HepG2 (cell line): Measurements from ENCODE around the gene CHRNB1. TPM values are rescaled to one million over a fixed set of nuclear protein-coding genes. Genes with fewer than 3 reads are reported as not detected.

ENCODE experiments used
- EEA1 ChIP-seq: sonication (generic); formaldehyde crosslinking; IDR thresholded peaks from 2 replicates; pipeline ENCODE4 v1.5.1; 2020; ENCODE audit warnings: mild to moderate bottlenecking, missing genetic modification reagents, borderline replicate concordance
- ETV5 ChIP-seq: IDR thresholded peaks from 2 replicates; pipeline ENCODE4 v1.6.1; 2018; ENCODE audit warnings: missing biosample characterization, missing genetic modification reagents, inconsistent platforms, borderline replicate concordance
- MAF1 ChIP-seq: sonication (generic); formaldehyde crosslinking; IDR thresholded peaks from 2 replicates; pipeline ENCODE4 v1.5.0; 2020; ENCODE audit warnings: missing genetic modification reagents, borderline replicate concordance
- PHF5A ChIP-seq: IDR thresholded peaks from one replicate; pipeline ENCODE4 v1.6.1; 2018; ENCODE audit warnings: low read depth, missing genetic modification reagents; ENCODE audit not compliant: unreplicated experiment
- PRPF4 ChIP-seq: fragments of 200-400 bp; formaldehyde crosslinking; IDR thresholded peaks from 2 replicates; pipeline ENCODE4 v1.6.1; 2016; ENCODE audit warnings: low read length, low read depth; ENCODE audit not compliant: poor library complexity, severe bottlenecking
- PTBP1 ChIP-seq: fragments of 200-400 bp; formaldehyde crosslinking; IDR thresholded peaks from 2 replicates; pipeline ENCODE4 v1.6.1; 2018; ENCODE audit warnings: low read length, low read depth; ENCODE audit not compliant: poor library complexity, severe bottlenecking
- RARG ChIP-seq: sonication (generic); formaldehyde crosslinking; IDR thresholded peaks from 2 replicates; pipeline ENCODE4 v1.4.0; 2020; ENCODE audit warnings: low read depth, mild to moderate bottlenecking, missing genetic modification reagents
- RFX3 ChIP-seq: IDR thresholded peaks from 2 replicates; pipeline ENCODE4 v1.6.1; 2016; ENCODE audit warnings: missing biosample characterization, missing genetic modification reagents
- SALL2 ChIP-seq: sonication (generic); formaldehyde crosslinking; IDR thresholded peaks from 2 replicates; pipeline ENCODE4 v1.8.1; 2023; ENCODE audit warnings: mild to moderate bottlenecking, missing genetic modification reagents, inconsistent platforms
- SMAD1 ChIP-seq: sonication (generic); formaldehyde crosslinking; IDR thresholded peaks from 2 replicates; pipeline ENCODE4 v1.4.0; 2020; ENCODE audit warnings: missing genetic modification reagents, low read depth, mild to moderate bottlenecking, borderline replicate concordance
- SOX6 ChIP-seq, 2 experiments: fragments of 450-650 bp in 1 of 2; sonication (generic) in 1 of 2; formaldehyde crosslinking in 1 of 2; IDR thresholded peaks; 2 replicates each; pipeline versions ENCODE4 v1.4.0 to v1.6.1; 2017 to 2020; ENCODE audit warnings: antibody characterized with exemption in 1 of 2, mild to moderate bottlenecking in 1 of 2, missing genetic modification reagents in 1 of 2
- TBP ChIP-seq: sonication (generic); formaldehyde crosslinking; IDR thresholded peaks from 2 replicates; pipeline ENCODE4 v1.5.0; 2020; ENCODE audit warnings: missing genetic modification reagents
- THAP11 ChIP-seq: IDR thresholded peaks from 2 replicates; pipeline ENCODE4 v1.6.1; 2016; ENCODE audit warnings: missing biosample characterization, missing genetic modification reagents
- UBTF ChIP-seq: sonication (generic); formaldehyde crosslinking; IDR thresholded peaks from 2 replicates; pipeline ENCODE4 v1.4.0; 2020; ENCODE audit warnings: mild to moderate bottlenecking, missing genetic modification reagents
- ZFP41 ChIP-seq: sonication (generic); formaldehyde crosslinking; IDR thresholded peaks from 2 replicates; pipeline ENCODE4 v1.4.0; 2020; ENCODE audit warnings: mild to moderate bottlenecking, missing genetic modification reagents, borderline replicate concordance
- ZNF263 ChIP-seq: sonication (generic); formaldehyde crosslinking; IDR thresholded peaks from 2 replicates; pipeline ENCODE4 v1.4.0; 2020; ENCODE audit warnings: missing genetic modification reagents
- ZNF367 ChIP-seq: sonication (generic); formaldehyde crosslinking; IDR thresholded peaks from 2 replicates; pipeline ENCODE4 v1.4.0; 2020; ENCODE audit warnings: missing genetic modification reagents, borderline replicate concordance
- ZNF543 ChIP-seq: sonication (generic); formaldehyde crosslinking; IDR thresholded peaks from 2 replicates; pipeline ENCODE4 v1.4.0; 2020; ENCODE audit warnings: mild to moderate bottlenecking, missing genetic modification reagents
- ZNF557 ChIP-seq: sonication (generic); formaldehyde crosslinking; IDR thresholded peaks from 2 replicates; pipeline ENCODE4 v1.4.0; 2020; ENCODE audit warnings: missing genetic modification reagents
- ZNF746 ChIP-seq: sonication (generic); formaldehyde crosslinking; IDR thresholded peaks from 2 replicates; pipeline ENCODE4 v1.8.0; 2022; ENCODE audit warnings: mild to moderate bottlenecking, missing genetic modification reagents
- ZNF891 ChIP-seq: sonication (generic); formaldehyde crosslinking; IDR thresholded peaks from 2 replicates; pipeline ENCODE4 v1.5.0; 2020; ENCODE audit warnings: mild to moderate bottlenecking, missing genetic modification reagents
- ZSCAN5A ChIP-seq: sonication (generic); formaldehyde crosslinking; IDR thresholded peaks from 2 replicates; pipeline ENCODE4 v1.8.0; 2022; ENCODE audit warnings: mild to moderate bottlenecking, missing genetic modification reagents, borderline replicate concordance
- ZZZ3 ChIP-seq: sonication (generic); formaldehyde crosslinking; IDR thresholded peaks from 2 replicates; pipeline ENCODE4 v1.4.0; 2020; ENCODE audit warnings: missing genetic modification reagents, mild to moderate bottlenecking, borderline replicate concordance
- polyA plus RNA-seq, 8 experiments: library from polyadenylated mRNA; depleted of rRNA in 3 of 8; stranded (reverse) in 7 of 8; unstranded in 1 of 8; fragments of >200 nt; fragmentation: Illumina TruSeq in 4 of 8; extraction: Trizol in 4 of 8; gene quantifications; 2 replicates each; pipeline versions ENCODE4 v1.2.1 to v1.2.3, GENCODE V29; 2011 to 2016; ENCODE audit warnings: low read depth in 4 of 8, missing spikeins in 1 of 8, mixed read lengths in 1 of 8; ENCODE audit not compliant: insufficient read depth in 1 of 8
- total RNA-seq, 5 experiments: library from RNA; depleted of rRNA; stranded (reverse); fragments of >200 nt; fragmentation: Illumina TruSeq; extraction: Trizol; gene quantifications; 2 replicates each; pipeline ENCODE4 v1.2.3, GENCODE V29; 2016; ENCODE audit warnings: low read depth in 1 of 5
- TF ChIP-seq, protein P1 (sequence below): sonication (generic); formaldehyde crosslinking; IDR thresholded peaks from 2 replicates; pipeline ENCODE4 v1.4.0; 2020; ENCODE audit warnings: mild to moderate bottlenecking, low read depth, missing genetic modification reagents
- TF ChIP-seq, protein P2 (sequence below): sonication (generic); formaldehyde crosslinking; IDR thresholded peaks from 2 replicates; pipeline ENCODE4 v1.8.1; 2023; ENCODE audit warnings: mild to moderate bottlenecking, missing genetic modification reagents

Gene CHRNB1
- total and polyA plus RNA-seq, 2 of the 13 experiments (the other 11 are each of a cell fraction or from before 2014, with no cell fraction given) = 5.4 to 33.7 TPM

DNA sequence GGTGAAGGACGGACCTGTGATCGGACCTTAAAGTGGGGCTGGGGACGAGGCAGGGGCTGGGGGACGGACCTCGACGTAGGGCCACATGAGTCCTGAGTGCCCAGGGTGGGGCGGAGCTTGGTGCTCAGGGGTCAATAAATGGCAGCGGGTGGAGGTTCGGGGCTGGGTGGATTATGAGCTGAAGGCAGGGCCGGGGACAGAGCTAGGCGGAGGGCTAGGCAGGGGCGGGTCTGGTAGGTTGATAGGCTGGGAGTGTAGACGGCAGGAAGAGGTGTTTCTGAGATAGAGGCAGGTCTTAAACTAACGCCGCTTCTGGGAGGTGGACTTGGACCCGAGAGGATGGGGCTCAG is 733 bp downstream of the CHRNB1 start (continued):
- TF ChIP-seq, protein P1, sequence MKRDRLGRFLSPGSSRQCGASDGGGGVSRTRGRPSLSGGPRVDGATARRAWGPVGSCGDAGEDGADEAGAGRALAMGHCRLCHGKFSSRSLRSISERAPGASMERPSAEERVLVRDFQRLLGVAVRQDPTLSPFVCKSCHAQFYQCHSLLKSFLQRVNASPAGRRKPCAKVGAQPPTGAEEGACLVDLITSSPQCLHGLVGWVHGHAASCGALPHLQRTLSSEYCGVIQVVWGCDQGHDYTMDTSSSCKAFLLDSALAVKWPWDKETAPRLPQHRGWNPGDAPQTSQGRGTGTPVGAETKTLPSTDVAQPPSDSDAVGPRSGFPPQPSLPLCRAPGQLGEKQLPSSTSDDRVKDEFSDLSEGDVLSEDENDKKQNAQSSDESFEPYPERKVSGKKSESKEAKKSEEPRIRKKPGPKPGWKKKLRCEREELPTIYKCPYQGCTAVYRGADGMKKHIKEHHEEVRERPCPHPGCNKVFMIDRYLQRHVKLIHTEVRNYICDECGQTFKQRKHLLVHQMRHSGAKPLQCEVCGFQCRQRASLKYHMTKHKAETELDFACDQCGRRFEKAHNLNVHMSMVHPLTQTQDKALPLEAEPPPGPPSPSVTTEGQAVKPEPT = no peak
- TF ChIP-seq ZNF891 (CRISPR knock-in tag) (no peak), ZNF746 (CRISPR knock-in tag) (no peak; the same call in 1 of the 2 replicates), SALL2 (CRISPR knock-in tag) (0 out of 2 replicates have a peak, but pooled peaks have one; percentile 1), PRPF4 (no peak), PTBP1 (no peak), ZNF543 (CRISPR knock-in tag) (no peak), RFX3 (no peak), SMAD1 (CRISPR knock-in tag) (no peak), RARG (no peak), ZNF557 (CRISPR knock-in tag) (no peak), SOX6 (IDR thresholded peaks at IDR 0.05) (no peak), SOX6 (CRISPR knock-in tag; IDR thresholded peaks at IDR 0.05) (no peak), MAF1 (CRISPR knock-in tag) (no peak), ETV5 (CRISPR knock-in tag) (no peak), EEA1 (CRISPR knock-in tag) (no peak), THAP11 (no peak), UBTF (CRISPR knock-in tag) (no peak; the same call in 1 of the 2 replicates), ZSCAN5A (no peak), PHF5A (no peak), ZZZ3 (CRISPR knock-in tag) (no peak), ZNF367 (CRISPR knock-in tag) (no peak), ZNF263 (CRISPR knock-in tag) (no peak), ZFP41 (no peak), TBP (CRISPR knock-in tag) (no peak)
- TF ChIP-seq, protein P2, sequence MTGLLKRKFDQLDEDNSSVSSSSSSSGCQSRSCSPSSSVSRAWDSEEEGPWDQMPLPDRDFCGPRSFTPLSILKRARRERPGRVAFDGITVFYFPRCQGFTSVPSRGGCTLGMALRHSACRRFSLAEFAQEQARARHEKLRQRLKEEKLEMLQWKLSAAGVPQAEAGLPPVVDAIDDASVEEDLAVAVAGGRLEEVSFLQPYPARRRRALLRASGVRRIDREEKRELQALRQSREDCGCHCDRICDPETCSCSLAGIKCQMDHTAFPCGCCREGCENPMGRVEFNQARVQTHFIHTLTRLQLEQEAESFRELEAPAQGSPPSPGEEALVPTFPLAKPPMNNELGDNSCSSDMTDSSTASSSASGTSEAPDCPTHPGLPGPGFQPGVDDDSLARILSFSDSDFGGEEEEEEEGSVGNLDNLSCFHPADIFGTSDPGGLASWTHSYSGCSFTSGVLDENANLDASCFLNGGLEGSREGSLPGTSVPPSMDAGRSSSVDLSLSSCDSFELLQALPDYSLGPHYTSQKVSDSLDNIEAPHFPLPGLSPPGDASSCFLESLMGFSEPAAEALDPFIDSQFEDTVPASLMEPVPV (CRISPR knock-in tag) = no peak
